ENCODE data around the gene MDGA2.

MDGA2 gene

GRCh38 chr14:47044841-47045240 lies 630.6 kb downstream of the MDGA2 start:
- no peaks in the 10 kb centered on the region for H4K20me1 ChIP-seq
- H3K4me2 ChIP-seq, result no peak overlapping the region

GRCh38 chr14:47040550-47040949 lies 634.9 kb downstream of the MDGA2 start:
- no peaks in the 10 kb centered on the region for H3K36me3 ChIP-seq
- H3K4me2 ChIP-seq, result no peak overlapping the region
- H3K27me3 ChIP-seq, result no peaks in the 10 kb centered on the region
- H3K4me3 ChIP-seq, result no peak overlapping the region
- H4K20me1 ChIP-seq, result no peaks in the 10 kb centered on the region
- H3K9me3 ChIP-seq, result no peaks in the 10 kb centered on the region
- H3K27ac ChIP-seq, result no peak overlapping the region
- H3K9ac ChIP-seq, result no peak overlapping the region
- no peak for TF ChIP-seq Cebpa-rat (IDR thresholded peaks at IDR 0.05)
- H3K4me1 ChIP-seq, result no peaks in the 10 kb centered on the region

More at GRCh38 chr14:47044841-47045240, 630.6 kb downstream of the MDGA2 start:
- Histone ChIP-seq H3K4me1 (no peaks in the 10 kb centered on the region), H3K27ac (no peak overlapping the region), H3K9me3 (no peaks in the 10 kb centered on the region), H3K4me3 (no peak overlapping the region), H3K36me3 (no peaks in the 10 kb centered on the region), H3K9ac (no peak overlapping the region), H3K27me3 (no peaks in the 10 kb centered on the region)
- TF ChIP-seq Cebpa-rat (IDR thresholded peaks at IDR 0.05), result no peak

GRCh38 chr14:47039336-47039735 lies 636.1 kb downstream of the MDGA2 start:
- no peaks in the 10 kb centered on the region for H4K20me1 ChIP-seq
- H3K4me3 ChIP-seq, result no peak overlapping the region
- no peaks in the 10 kb centered on the region for H3K36me3 ChIP-seq
- no peak overlapping the region for H3K27ac ChIP-seq
- H3K4me2 ChIP-seq, result no peak overlapping the region
- no peak for TF ChIP-seq Cebpa-rat (IDR thresholded peaks at IDR 0.05)
- no peaks in the 10 kb centered on the region for H3K4me1 ChIP-seq
- no peak overlapping the region for H3K9ac ChIP-seq
- no peaks in the 10 kb centered on the region for H3K27me3 ChIP-seq
- H3K9me3 ChIP-seq, result no peaks in the 10 kb centered on the region

GRCh38 chr14:47022721-47023120 lies 652.7 kb downstream of the MDGA2 start:
- no peaks in the 10 kb centered on the region for H4K20me1 ChIP-seq
- TF ChIP-seq Cebpa-rat (IDR thresholded peaks at IDR 0.05), result no peak
- H3K9me3 ChIP-seq, result no peaks in the 10 kb centered on the region
- no peak overlapping the region for H3K4me3 ChIP-seq
- no peak overlapping the region for H3K27ac ChIP-seq
- no peak overlapping the region for H3K9ac ChIP-seq
- H3K36me3 ChIP-seq, result no peaks in the 10 kb centered on the region
- no peak overlapping the region for H3K4me2 ChIP-seq
- no peaks in the 10 kb centered on the region for H3K4me1 ChIP-seq
- no peaks in the 10 kb centered on the region for H3K27me3 ChIP-seq

- no peaks in the 10 kb centered on the region for H3K4me1 ChIP-seq
- no peaks in the 10 kb centered on the region for H3K27me3 ChIP-seq
- H3K9ac ChIP-seq, result no peak overlapping the region
- H3K27ac ChIP-seq, result no peak overlapping the region
- no peak overlapping the region for H3K4me3 ChIP-seq
- no peaks in the 10 kb centered on the region for H4K20me1 ChIP-seq
- no peaks in the 10 kb centered on the region for H3K36me3 ChIP-seq
- no peak for TF ChIP-seq Cebpa-rat (IDR thresholded peaks at IDR 0.05)
- no peaks in the 10 kb centered on the region for H3K9me3 ChIP-seq
- no peak overlapping the region for H3K4me2 ChIP-seq
Measured at GRCh38 chr14:47020500-47020899, 654.9 kb downstream of the MDGA2 start.

- no peak overlapping the region for H3K9ac ChIP-seq
- peaks cover 39% of the 10 kb centered on the region for H3K4me1 ChIP-seq
- H3K9me3 ChIP-seq, result no peaks in the 10 kb centered on the region
- no peaks in the 10 kb centered on the region for H3K27me3 ChIP-seq
- no peak for TF ChIP-seq Cebpa-rat (IDR thresholded peaks at IDR 0.05)
- no peaks in the 10 kb centered on the region for H3K36me3 ChIP-seq
- peak overlapping the region; percentile 66 for H3K4me2 ChIP-seq
- H4K20me1 ChIP-seq, result no peaks in the 10 kb centered on the region
- H3K27ac ChIP-seq, result peak overlapping the region; percentile 48; the same call in 1 of the 2 replicates
- H3K4me3 ChIP-seq, result no peak overlapping the region; the same call in 1 of the 2 replicates
Measured at GRCh38 chr14:47012533-47013280, 662.7 kb downstream of the MDGA2 start.

GRCh38 chr14:47009615-47010014 lies 665.8 kb downstream of the MDGA2 start:
- Histone ChIP-seq H3K4me3 (no peak overlapping the region), H3K9me3 (no peaks in the 10 kb centered on the region), H3K27ac (no peak overlapping the region), H3K27me3 (no peaks in the 10 kb centered on the region), H3K36me3 (no peaks in the 10 kb centered on the region), H3K4me2 (no peak overlapping the region), H3K9ac (no peak overlapping the region), H3K4me1 (peaks cover 37% of the 10 kb centered on the region), H4K20me1 (no peaks in the 10 kb centered on the region)
- TF ChIP-seq Cebpa-rat (IDR thresholded peaks at IDR 0.05), result no peak

GRCh38 chr14:47008732-47009131 lies 666.7 kb downstream of the MDGA2 start:
- H3K36me3 ChIP-seq, result no peaks in the 10 kb centered on the region
- no peak for TF ChIP-seq Cebpa-rat (IDR thresholded peaks at IDR 0.05)
- no peaks in the 10 kb centered on the region for H3K9me3 ChIP-seq
- H3K4me3 ChIP-seq, result no peak overlapping the region
- H3K9ac ChIP-seq, result no peak overlapping the region
- no peak overlapping the region for H3K4me2 ChIP-seq
- no peaks in the 10 kb centered on the region for H4K20me1 ChIP-seq
- peaks cover 28% of the 10 kb centered on the region for H3K4me1 ChIP-seq
- H3K27me3 ChIP-seq, result no peaks in the 10 kb centered on the region
- H3K27ac ChIP-seq, result no peak overlapping the region

GRCh38 chr14:46999661-47000060 lies 675.7 kb downstream of the MDGA2 start:
- Histone ChIP-seq H3K4me2 (no peak overlapping the region), H3K36me3 (no peaks in the 10 kb centered on the region), H3K9ac (no peak overlapping the region), H4K20me1 (no peaks in the 10 kb centered on the region), H3K27me3 (no peaks in the 10 kb centered on the region), H3K4me3 (no peak overlapping the region), H3K27ac (no peak overlapping the region), H3K4me1 (no peaks in the 10 kb centered on the region), H3K9me3 (no peaks in the 10 kb centered on the region)
- TF ChIP-seq Cebpa-rat (IDR thresholded peaks at IDR 0.05), result no peak

GRCh38 chr14:46989566-46989965 lies 685.8 kb downstream of the MDGA2 start:
- Histone ChIP-seq H3K27ac (no peak overlapping the region), H3K36me3 (no peaks in the 10 kb centered on the region), H3K27me3 (no peaks in the 10 kb centered on the region), H3K4me3 (no peak overlapping the region), H3K4me2 (no peak overlapping the region), H3K9me3 (no peaks in the 10 kb centered on the region), H3K4me1 (peaks cover 11% of the 10 kb centered on the region), H3K9ac (no peak overlapping the region), H4K20me1 (no peaks in the 10 kb centered on the region)
- TF ChIP-seq Cebpa-rat (IDR thresholded peaks at IDR 0.05), result no peak
